DND-41 (cell line): ENCODE data around the gene SLC41A1.

Source experiments
- ATAC-seq: fragments of 200-7000 bp; cut with Tn5 transposase; 3 replicates; pipeline ENCODE4 v1.9.1; 2021; ENCODE audit warnings: low read depth; ENCODE audit not compliant: insufficient read depth
- DNase-seq: peaks from one replicate; pipeline ENCODE4 v3.0.0-alpha.2; 2020
- H2AFZ ChIP-seq: 2 replicates; pipeline ENCODE4 v1.6.0; 2012; ENCODE audit warnings: low read depth, low read length
- H3K27ac ChIP-seq: 2 replicates; pipeline ENCODE4 v1.5.1; 2012; ENCODE audit warnings: low read length, inconsistent platforms
- H3K27me3 ChIP-seq: fragments of 200-600 bp; sonication (generic); 2 replicates; pipeline ENCODE4 v1.6.0; 2012; ENCODE audit warnings: low read length, mild to moderate bottlenecking, inconsistent platforms; ENCODE audit not compliant: insufficient read depth, poor library complexity
- H3K36me3 ChIP-seq: 2 replicates; pipeline ENCODE4 v1.5.1; 2012; ENCODE audit warnings: low read length, inconsistent platforms; ENCODE audit not compliant: insufficient read depth
- H3K4me1 ChIP-seq: 2 replicates; pipeline ENCODE4 v1.5.1; 2012; ENCODE audit warnings: mild to moderate bottlenecking, low read length; ENCODE audit not compliant: insufficient read depth
- H3K4me2 ChIP-seq: 2 replicates; pipeline ENCODE4 v1.6.0; 2012; ENCODE audit warnings: mild to moderate bottlenecking, moderate library complexity, low read length, inconsistent platforms; ENCODE audit not compliant: insufficient read depth
- H3K4me3 ChIP-seq, 2 experiments: fragments of 200-600 bp in 1 of 2; shearing (Covaris generic) in 1 of 2; 2 replicates each; pipeline ENCODE4 v1.5.1; 2012 to 2016; ENCODE audit warnings: inconsistent platforms in 2 of 2, low read length in 2 of 2, mild to moderate bottlenecking in 2 of 2, low read depth in 1 of 2, moderate library complexity in 1 of 2
- H3K79me2 ChIP-seq: 2 replicates; pipeline ENCODE4 v1.6.0; 2012; ENCODE audit warnings: low read length, inconsistent platforms; ENCODE audit not compliant: insufficient read depth
- H3K9ac ChIP-seq: 2 replicates; pipeline ENCODE4 v1.6.0; 2012; ENCODE audit warnings: low read depth, mild to moderate bottlenecking, inconsistent platforms, low read length, moderate library complexity
- H3K9me3 ChIP-seq: 2 replicates; pipeline ENCODE4 v1.5.1; 2012; ENCODE audit warnings: low read length, moderate library complexity, mild to moderate bottlenecking, inconsistent platforms; ENCODE audit not compliant: insufficient read depth, severe bottlenecking
- H4K20me1 ChIP-seq: 2 replicates; pipeline ENCODE4 v1.6.0; 2012; ENCODE audit warnings: low read length; ENCODE audit not compliant: insufficient read depth
- CTCF ChIP-seq: IDR thresholded peaks from 2 replicates; pipeline ENCODE4 v1.5.1; 2012; ENCODE audit warnings: borderline replicate concordance, low read length, moderate library complexity, mild to moderate bottlenecking; ENCODE audit not compliant: poor library complexity, severe bottlenecking; ENCODE audit errors: extremely low read depth
- EZH2 ChIP-seq: IDR thresholded peaks from 3 replicates; pipeline ENCODE4 v1.6.1; 2012; ENCODE audit warnings: borderline replicate concordance, low read depth, mild to moderate bottlenecking, moderate library complexity, low read length, inconsistent platforms; ENCODE audit not compliant: severe bottlenecking

Gene SLC41A1

DNA sequence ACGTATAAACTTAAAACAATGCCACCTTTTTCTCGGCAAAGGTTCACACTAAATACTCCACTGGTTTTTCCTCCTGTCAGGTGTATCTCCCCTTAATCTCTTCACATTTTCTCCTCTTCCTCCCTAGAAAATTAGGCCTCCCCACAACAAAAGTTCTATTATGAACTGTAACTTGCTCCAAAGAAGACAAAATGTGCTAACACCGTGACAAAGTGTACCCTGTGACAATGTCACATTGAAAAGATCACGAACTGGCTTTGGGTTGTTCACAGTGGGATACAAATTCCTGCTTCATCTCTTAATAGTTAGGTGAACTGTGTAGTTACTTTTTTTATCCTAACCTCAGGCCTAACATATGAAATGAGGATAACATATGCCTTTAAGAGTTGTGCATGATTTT, 69.0 kb downstream of the SLC41A1 start:
- peaks cover 87% of the 10 kb centered on the region for H3K36me3 ChIP-seq
- H3K4me1 ChIP-seq, result peaks cover 58% of the 10 kb centered on the region
- no peak for DNase-seq
- H4K20me1 ChIP-seq, result peaks cover 97% of the 10 kb centered on the region
- no peak overlapping the region for H3K4me3 ChIP-seq
- TF ChIP-seq EZH2 (no peak), CTCF (no peak)
- H2AFZ ChIP-seq, result no peak overlapping the region
- H3K9ac ChIP-seq, result no peak overlapping the region
- peaks cover 99% of the 10 kb centered on the region for H3K79me2 ChIP-seq
- no peak overlapping the region for H3K27ac ChIP-seq
- ATAC-seq, result no peak
- no peaks in the 10 kb centered on the region for H3K27me3 ChIP-seq
- no peaks in the 10 kb centered on the region for H3K9me3 ChIP-seq
- peak overlapping the region; percentile 19; the same call in 1 of the 2 replicates for H3K4me2 ChIP-seq

DNA sequence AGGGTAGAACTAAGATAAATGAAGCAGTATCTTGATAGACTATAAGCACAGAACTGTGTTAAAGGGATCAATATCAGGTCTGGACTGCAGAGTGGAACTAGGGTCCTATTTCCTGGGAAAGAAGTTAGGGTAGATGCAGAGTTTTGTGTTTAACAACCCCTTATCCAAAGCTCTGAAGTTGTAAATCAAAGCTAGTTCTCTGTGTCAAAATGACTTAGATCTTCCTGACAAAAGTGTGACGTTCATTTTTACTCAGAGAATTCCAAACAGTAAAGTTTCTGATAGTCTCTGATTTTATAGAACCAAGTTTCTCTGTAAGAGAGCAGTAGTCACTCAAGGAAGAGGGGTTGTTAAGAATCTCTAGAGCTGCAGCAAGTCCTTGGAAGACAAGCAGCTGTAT, 71.3 kb downstream of the SLC41A1 start:
- H3K79me2 ChIP-seq, result peaks cover 99% of the 10 kb centered on the region
- peaks cover 93% of the 10 kb centered on the region for H4K20me1 ChIP-seq
- no peaks in the 10 kb centered on the region for H3K9me3 ChIP-seq
- no peaks in the 10 kb centered on the region for H3K27me3 ChIP-seq
- no peak for TF ChIP-seq EZH2
- no peak for TF ChIP-seq CTCF
- ATAC-seq, result no peak
- no peak for DNase-seq
- H3K4me1 ChIP-seq, result peaks cover 35% of the 10 kb centered on the region
- H3K36me3 ChIP-seq, result peaks cover 85% of the 10 kb centered on the region
- peak overlapping the region; percentile 30; the same call in 1 of the 2 replicates for H3K4me2 ChIP-seq
- no peak overlapping the region for H3K27ac ChIP-seq
- H3K4me3 ChIP-seq, result no peak overlapping the region
- no peak overlapping the region for H2AFZ ChIP-seq
- H3K9ac ChIP-seq, result no peak overlapping the region

- DNase-seq (no peak), ATAC-seq (no peak)
- no peaks in the 10 kb centered on the region for H3K27me3 ChIP-seq
- H3K4me2 ChIP-seq, result no peak overlapping the region; the same call in 1 of the 2 replicates
- H3K36me3 ChIP-seq, result peaks cover 87% of the 10 kb centered on the region
- no peaks in the 10 kb centered on the region for H3K9me3 ChIP-seq
- no peak overlapping the region for H2AFZ ChIP-seq
- peak; percentile 11 for TF ChIP-seq CTCF
- TF ChIP-seq EZH2, result no peak
- no peak overlapping the region for H3K4me3 ChIP-seq
- H3K27ac ChIP-seq, result no peak overlapping the region
- peaks cover 91% of the 10 kb centered on the region for H4K20me1 ChIP-seq
- H3K79me2 ChIP-seq, result peaks cover 99% of the 10 kb centered on the region
- H3K9ac ChIP-seq, result no peak overlapping the region
- H3K4me1 ChIP-seq, result peaks cover 14% of the 10 kb centered on the region
These were observed 73.4 kb downstream of the SLC41A1 start for GRCh38 chr1:205739348-205740160.
